Measurements from ENCODE around the gene DNMT1. TPM values are rescaled to one million over a fixed set of nuclear protein-coding genes. Genes with fewer than 3 reads are reported as not detected.

The DNMT1 gene
- polyA plus RNA-seq, 3 donors = 17.6 to 72.5 (median 19.0) TPM

GRCh38 chr19:10235003-10235402 is 40.2 kb upstream of the DNMT1 start:
- Mint-ChIP-seq H3K27me3 (ENCODE audit: low read depth in 3 of 3) (peaks cover 4 to 23% (median 19%) of the 10 kb centered on the region in 3 donors), H3K36me3 (no peaks in the 10 kb centered on the region), H3K4me3 (no peak overlapping the region), H3K4me1 (peaks cover 16% of the 10 kb centered on the region), H3K9me3 (no peaks in the 10 kb centered on the region), H3K27ac (peak overlapping the region in 1 of 7 donors; percentile 12)
- Histone ChIP-seq H3K9ac (ENCODE audit: insufficient read depth, low read length, poor library complexity, severe bottlenecking) (no peak overlapping the region), H3K9me3 (replicated peaks in 1 of 2; ENCODE audit: control insufficient read depth in 1 of 2, insufficient read depth in 1 of 2, low read length in 2 of 2) (no peaks in the 10 kb centered on the region), H3K79me2 (ENCODE audit: insufficient read depth, low read length) (no peaks in the 10 kb centered on the region), H3K27me3 (ENCODE audit: control insufficient read depth in 2 of 2, insufficient read depth in 2 of 2, low read length in 2 of 2) (peaks cover 0 to 13% of the 10 kb centered on the region in 2 donors), H2AFZ (ENCODE audit: insufficient read depth, low read depth, low read length, poor library complexity, severe bottlenecking) (no peak overlapping the region), H3K4me1 (ENCODE audit: control insufficient read depth in 1 of 2, insufficient read depth in 2 of 2, low read length in 2 of 2) (peaks cover 17 to 36% of the 10 kb centered on the region in 2 donors), H4K20me1 (ENCODE audit: insufficient read depth, low read length) (no peaks in the 10 kb centered on the region), H3K27ac (ENCODE audit: low read depth in 1 of 2, low read length in 2 of 2) (no peak overlapping the region), H3K36me3 (replicated peaks in 1 of 2; ENCODE audit: control insufficient read depth in 1 of 2, insufficient read depth in 2 of 2, low read length in 2 of 2) (no peaks in the 10 kb centered on the region), H3K4me2 (replicated peaks; ENCODE audit: extremely low read depth, low read length, poor library complexity, severe bottlenecking) (no peak overlapping the region), H3K4me3 (replicated peaks in 1 of 3; ENCODE audit: low read depth in 2 of 3, low read length in 3 of 3) (no peak overlapping the region)
- intact Hi-C loops (cut with micrococcal nuclease) = loop anchor here in 1 of 2 donors (5.0 kb wide), 1 partner anchor 303 kb away; no protein-coding TSS in a partner anchor
- DNase-seq = no peak
- WGBS (ENCODE audit: insufficient coverage) = no CpG with 5 or more reads among the region's 4 CpGs
- TF ChIP-seq CTCF (IDR thresholded peaks at IDR 0.05) = no peak

- no peak overlapping the region for H3K4me2 ChIP-seq (replicated peaks; ENCODE audit: extremely low read depth, low read length, poor library complexity, severe bottlenecking)
- Mint-ChIP-seq H3K9me3 (no peaks in the 10 kb centered on the region), H3K27me3 (ENCODE audit: low read depth in 3 of 3) (peaks cover 9 to 31% (median 27%) of the 10 kb centered on the region in 3 donors), H3K4me1 (peaks cover 22% of the 10 kb centered on the region), H3K36me3 (no peaks in the 10 kb centered on the region), H3K4me3 (no peak overlapping the region), H3K27ac (no peak overlapping the region)
- no peak overlapping the region for H2AFZ ChIP-seq (ENCODE audit: insufficient read depth, low read depth, low read length, poor library complexity, severe bottlenecking)
- H3K27me3 ChIP-seq (ENCODE audit: control insufficient read depth in 2 of 2, insufficient read depth in 2 of 2, low read length in 2 of 2) = peaks cover 0 to 18% of the 10 kb centered on the region in 2 donors
- H3K79me2 ChIP-seq (ENCODE audit: insufficient read depth, low read length) = no peaks in the 10 kb centered on the region
- no peaks in the 10 kb centered on the region for H4K20me1 ChIP-seq (ENCODE audit: insufficient read depth, low read length)
- H3K9me3 ChIP-seq (replicated peaks in 1 of 2; ENCODE audit: control insufficient read depth in 1 of 2, insufficient read depth in 1 of 2, low read length in 2 of 2) = no peaks in the 10 kb centered on the region
- H3K27ac ChIP-seq (ENCODE audit: low read depth in 1 of 2, low read length in 2 of 2) = no peak overlapping the region
- no peak overlapping the region for H3K4me3 ChIP-seq (replicated peaks in 1 of 3; ENCODE audit: low read depth in 2 of 3, low read length in 3 of 3)
- intact Hi-C loops (cut with micrococcal nuclease) = no loop called here
- 100% methylated on average over 1 of the region's 4 CpGs for whole genome bisulfite sequencing (ENCODE audit: insufficient coverage)
- H3K4me1 ChIP-seq (ENCODE audit: control insufficient read depth in 1 of 2, insufficient read depth in 2 of 2, low read length in 2 of 2) = peaks cover 20 to 43% of the 10 kb centered on the region in 2 donors
- DNase-seq = no peak
- TF ChIP-seq CTCF (IDR thresholded peaks at IDR 0.05) = no peak
- no peaks in the 10 kb centered on the region for H3K36me3 ChIP-seq (replicated peaks in 1 of 2; ENCODE audit: control insufficient read depth in 1 of 2, insufficient read depth in 2 of 2, low read length in 2 of 2)
- no peak overlapping the region for H3K9ac ChIP-seq (ENCODE audit: insufficient read depth, low read length, poor library complexity, severe bottlenecking)
Observed at GRCh38 chr19:10233946-10234345, 39.2 kb upstream of the DNMT1 start.

Data from CD14-positive monocyte (primary cell).